Ramos (cell line): Measurements from ENCODE around the gene KCNG1.

Experiments
- in situ Hi-C: fragments of 300-500 bp; cut with MboI; formaldehyde crosslinking; loops from one replicate; pipeline ENCODE4 v1.14.3; 2022; ENCODE audit warnings: low sequenced_read_pairs; ENCODE audit not compliant: unreplicated experiment

The KCNG1 gene

GRCh38 chr20:51014797-51015722 lies 7.8 kb downstream of the KCNG1 start:
- in situ Hi-C loops, result no loop called here

DNA sequence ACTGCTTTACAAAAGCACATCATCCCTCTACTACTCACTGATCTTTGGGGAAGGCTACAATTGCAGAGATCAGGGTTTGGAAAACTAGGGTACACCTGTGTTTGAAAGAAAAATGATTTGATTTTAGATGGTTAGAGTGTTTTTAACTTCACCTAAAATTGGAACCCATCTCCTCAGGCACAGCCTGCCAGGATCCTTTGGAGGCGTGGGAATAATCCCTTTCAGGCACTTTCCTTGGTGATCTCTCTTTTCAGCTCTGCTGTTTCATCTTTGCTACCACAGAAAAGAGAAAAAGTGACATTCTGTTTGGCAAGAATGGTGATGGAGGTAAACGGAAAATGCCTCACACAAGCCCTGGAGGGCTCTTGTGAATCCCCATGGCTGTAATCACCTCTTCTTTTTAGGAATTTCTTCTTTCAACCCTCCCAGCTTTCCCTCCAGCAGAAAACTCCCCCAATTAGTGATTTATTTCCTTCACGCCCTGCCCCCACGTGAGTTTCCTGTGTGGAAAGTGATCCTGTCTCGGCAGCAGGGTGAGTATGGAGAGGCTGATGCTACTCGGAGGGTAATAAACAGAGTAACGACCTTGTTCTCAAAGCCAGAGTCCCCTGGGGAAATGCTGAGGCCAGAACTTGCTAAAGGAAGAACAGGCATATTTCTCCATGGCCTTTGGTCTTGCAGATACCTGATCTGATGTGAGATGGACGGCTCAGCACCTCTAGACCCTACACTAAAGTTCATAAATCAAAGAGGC lies 9.2 kb downstream of the KCNG1 start:
- in situ Hi-C loops, result no loop called here

DNA sequence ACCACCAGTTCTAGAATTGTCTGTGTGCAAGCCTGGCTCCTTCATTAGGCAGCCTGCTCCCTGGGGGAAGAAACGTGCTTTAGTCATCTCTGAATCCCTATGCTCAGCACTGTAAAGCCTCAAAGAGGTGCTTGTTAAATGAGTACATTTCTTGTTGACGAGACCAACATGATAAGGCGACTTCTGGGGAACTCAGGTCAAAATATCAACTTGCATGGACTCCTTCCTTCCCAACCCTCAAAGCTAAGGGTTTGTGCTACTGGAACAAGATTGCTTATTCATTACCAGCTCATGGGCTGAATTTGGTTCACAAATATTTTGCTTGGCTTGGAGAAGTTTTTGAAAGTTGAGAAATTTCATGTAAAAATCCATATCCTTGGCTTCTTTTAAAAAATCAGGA lies 10.6 kb downstream of the KCNG1 start:
- in situ Hi-C loops, result no loop called here

- in situ Hi-C loops, result no loop called here
Observed at GRCh38 chr20:51011479-51011878, 11.4 kb downstream of the KCNG1 start.

DNA sequence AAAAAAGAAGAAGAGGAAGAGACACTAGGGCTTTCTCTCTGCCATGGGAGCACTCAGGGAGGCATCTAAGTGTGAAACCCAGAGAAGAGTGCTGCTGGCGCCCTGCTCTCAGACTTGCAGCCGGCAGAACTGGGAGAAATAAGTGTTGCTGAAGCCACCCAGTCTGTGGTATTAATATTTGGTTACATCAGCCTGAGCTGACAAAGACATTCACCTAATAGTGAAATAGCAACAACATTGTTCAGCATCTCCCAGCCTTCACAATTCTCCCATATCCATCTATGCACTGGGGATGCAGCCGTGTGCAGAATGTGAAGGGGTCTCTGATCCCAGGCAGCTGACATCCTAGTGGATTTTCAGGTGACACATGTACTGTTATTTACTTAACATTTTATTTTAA lies 12.0 kb downstream of the KCNG1 start:
- in situ Hi-C loops, result no loop called here

DNA sequence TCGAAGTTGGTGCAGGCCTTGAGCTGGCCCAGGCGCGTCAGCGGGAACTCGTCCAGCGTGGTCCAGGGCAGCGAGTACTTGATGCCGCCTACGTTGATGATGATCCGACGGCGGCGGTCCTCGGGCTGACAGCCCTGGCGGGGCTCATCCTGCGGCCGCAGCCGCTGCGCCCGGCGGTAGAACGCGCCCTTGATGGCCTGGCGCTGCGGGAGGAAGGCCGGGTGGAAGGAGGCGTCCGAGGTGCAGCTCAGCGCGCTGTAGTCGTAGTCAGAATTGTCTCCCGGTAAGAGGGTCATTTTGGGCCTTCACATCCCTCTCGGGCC lies 12.9 kb downstream of the KCNG1 start:
- in situ Hi-C loops, result no loop called here

GRCh38 chr20:51009303-51010042 lies 13.4 kb downstream of the KCNG1 start:
- in situ Hi-C loops, result no loop called here

- in situ Hi-C loops, result no loop called here
Observed at GRCh38 chr20:51008718-51009117, 14.2 kb downstream of the KCNG1 start.

GRCh38 chr20:51005214-51005613 lies 17.7 kb downstream of the KCNG1 start:
- in situ Hi-C loops, result no loop called here

- in situ Hi-C loops, result no loop called here
Observed at GRCh38 chr20:51004781-51005180, 18.1 kb downstream of the KCNG1 start.

GRCh38 chr20:51004305-51004727 lies 18.6 kb downstream of the KCNG1 start:
- in situ Hi-C loops, result no loop called here

DNA sequence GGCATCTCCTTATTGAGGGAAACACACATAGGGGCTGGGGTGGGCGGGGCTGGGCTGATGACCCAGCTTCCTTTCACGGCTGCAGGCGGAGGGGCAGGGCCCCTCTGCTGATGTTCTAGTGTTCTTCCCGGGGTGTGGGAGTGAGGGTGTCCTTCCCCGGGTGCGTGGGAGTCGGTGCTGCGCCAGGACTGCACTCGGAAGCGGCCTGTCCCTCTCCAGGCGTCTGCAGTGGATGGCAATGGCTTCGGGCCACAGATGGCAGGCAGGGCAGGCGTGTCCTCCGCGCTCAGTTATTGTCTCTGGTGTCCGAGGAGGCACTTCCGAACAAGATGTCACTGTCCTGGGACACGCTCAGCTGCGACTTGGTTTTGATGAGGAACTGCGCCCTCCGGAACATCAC lies 19.2 kb downstream of the KCNG1 start:
- in situ Hi-C loops, result no loop called here

- in situ Hi-C loops, result no loop called here
Observed at GRCh38 chr20:51002633-51003032, 20.3 kb downstream of the KCNG1 start.

DNA sequence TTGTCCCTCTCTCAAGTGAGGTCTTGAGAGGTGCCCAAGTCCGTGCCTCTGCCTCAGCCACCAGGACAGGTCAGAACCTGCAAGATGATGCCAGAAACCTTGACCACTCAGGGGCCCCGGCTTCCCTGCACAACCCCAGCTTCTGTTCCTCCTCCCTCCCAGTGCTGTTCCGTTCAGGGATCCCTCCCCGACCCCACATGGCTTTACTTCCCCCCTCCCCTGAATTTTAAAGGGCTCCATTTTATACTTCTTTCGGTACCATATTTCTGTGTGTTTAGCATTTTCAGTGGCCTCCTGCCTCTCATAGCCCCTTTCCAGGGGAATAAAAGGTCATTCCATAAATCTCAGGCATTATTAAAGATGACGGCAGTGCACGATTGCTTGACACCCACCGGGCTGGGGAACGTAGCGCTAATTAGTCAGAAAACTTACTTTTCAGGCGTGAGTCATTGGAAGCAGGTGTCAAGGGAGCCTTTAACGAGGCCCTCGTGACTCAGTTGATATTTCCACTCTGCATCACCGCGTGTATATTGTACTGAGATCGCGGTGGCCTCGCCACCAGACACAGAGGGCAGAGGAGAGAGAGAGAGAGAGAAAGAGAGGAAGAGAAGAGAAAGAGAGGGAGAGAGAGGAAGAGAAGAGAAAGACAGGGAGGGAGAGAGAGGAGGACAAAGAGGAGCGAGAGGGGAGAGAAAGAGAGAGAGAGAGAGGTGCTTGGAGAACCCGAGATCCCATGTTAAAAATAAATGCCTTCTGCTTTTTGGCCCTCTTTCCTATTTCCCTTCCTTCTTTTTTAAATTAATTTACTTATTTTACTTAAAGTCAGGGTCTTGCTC lies 21.3 kb downstream of the KCNG1 start:
- in situ Hi-C loops, result no loop called here

DNA sequence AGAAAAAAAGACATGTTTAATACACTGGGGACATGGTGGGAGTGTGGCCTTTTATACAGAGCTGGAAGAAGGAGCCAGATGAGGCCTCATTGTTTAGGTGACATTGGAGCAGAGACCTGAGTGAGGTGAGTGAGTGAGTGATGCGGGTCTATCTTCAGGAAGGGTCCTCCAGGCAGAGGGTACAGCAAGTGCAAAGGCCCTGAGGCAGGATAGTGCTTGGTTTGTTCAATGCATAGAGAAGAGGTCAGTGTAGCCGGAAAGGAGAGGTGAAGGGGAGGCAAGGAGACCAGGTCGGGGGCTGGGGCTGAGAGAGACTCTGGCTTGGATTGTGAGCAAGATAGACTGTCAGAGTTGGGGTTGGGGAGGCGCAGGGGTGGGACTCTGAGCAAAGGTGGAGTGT lies 23.6 kb downstream of the KCNG1 start:
- in situ Hi-C loops, result no loop called here

GRCh38 chr20:50996901-50997865 lies 25.7 kb downstream of the KCNG1 start:
- in situ Hi-C loops, result no loop called here

GRCh38 chr20:50995506-50995905 lies 27.4 kb downstream of the KCNG1 start:
- in situ Hi-C loops, result no loop called here

GRCh38 chr20:50993876-50994275 lies 29.0 kb downstream of the KCNG1 start:
- in situ Hi-C loops, result loop anchor here (5.0 kb wide), 1 partner anchor 313 kb away; no protein-coding TSS in a partner anchor
